Glutamatergic neuron (in vitro differentiated cells): ENCODE measurements around the gene GSK3A. TPM values are rescaled to one million over a fixed set of nuclear protein-coding genes. Genes with fewer than 3 reads are reported as not detected.

ENCODE experiments used
- DNase-seq: peaks from one replicate; pipeline ENCODE4 v3.0.0; 2022
- H3K27ac Mint-ChIP-seq: one replicate; pipeline ENCODE4 v1.8.0; 2020; ENCODE audit warnings: mild to moderate bottlenecking, mixed read lengths, inconsistent platforms; ENCODE audit not compliant: unreplicated experiment
- H3K27me3 Mint-ChIP-seq: one replicate; pipeline ENCODE4 v1.8.0; 2020; ENCODE audit warnings: mild to moderate bottlenecking, moderate library complexity, mixed read lengths, inconsistent platforms; ENCODE audit not compliant: unreplicated experiment
- H3K36me3 Mint-ChIP-seq: one replicate; pipeline ENCODE4 v1.8.0; 2020; ENCODE audit warnings: mild to moderate bottlenecking, mixed read lengths, inconsistent platforms; ENCODE audit not compliant: unreplicated experiment
- H3K4me1 Mint-ChIP-seq: one replicate; pipeline ENCODE4 v1.8.0; 2020; ENCODE audit warnings: mild to moderate bottlenecking, low read depth, mixed read lengths, inconsistent platforms; ENCODE audit not compliant: unreplicated experiment
- H3K4me3 Mint-ChIP-seq: one replicate; pipeline ENCODE4 v1.8.0; 2020; ENCODE audit warnings: mild to moderate bottlenecking, mixed read lengths, inconsistent platforms; ENCODE audit not compliant: unreplicated experiment
- H3K9me3 Mint-ChIP-seq: one replicate; pipeline ENCODE4 v1.8.0; 2020; ENCODE audit warnings: mild to moderate bottlenecking, moderate library complexity, mixed read lengths, inconsistent platforms; ENCODE audit not compliant: unreplicated experiment
- total RNA-seq: library from RNA; stranded (reverse); fragmentation: NEBNext Ultra II Directional; extraction: Animal tissue kit (Norgen Biotek cat#: 25700); gene quantifications from one replicate; pipeline ENCODE4 v1.2.1, GENCODE V29; 2021; ENCODE audit not compliant: unreplicated experiment
- TF ChIP-seq, protein P1 (sequence below): fragments of 200-600 bp; sonication (generic); IDR thresholded peaks from one replicate; pipeline ENCODE4 v1.5.0; 2021; ENCODE audit not compliant: partially characterized antibody, unreplicated experiment

The GSK3A gene
- total RNA-seq, 1 donor from 2014 or later: 83.2 TPM

DNA sequence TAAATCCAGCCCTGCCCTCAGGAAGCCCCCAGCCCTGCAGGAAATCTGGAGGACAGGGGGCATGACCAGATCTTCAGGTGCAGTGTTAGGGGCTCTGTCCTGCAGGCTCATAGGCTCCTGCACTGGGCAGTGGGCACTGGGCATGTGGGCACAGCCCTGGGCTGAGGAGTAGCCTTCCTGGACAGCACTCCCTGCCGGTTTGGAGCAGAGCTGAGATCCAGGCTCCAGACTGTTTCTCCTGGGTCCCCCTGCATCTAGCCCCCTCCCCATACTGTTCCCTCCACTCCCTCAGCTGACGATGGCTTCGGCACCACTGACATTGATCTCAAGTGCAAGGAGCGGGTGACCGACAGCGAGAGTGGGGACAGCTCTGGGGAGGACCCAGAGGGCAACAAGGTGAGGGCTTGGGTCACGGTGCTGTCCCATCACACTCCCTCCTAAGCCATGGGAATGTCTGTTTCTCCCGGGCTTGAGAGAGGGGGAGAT lies 47.2 kb upstream of the GSK3A start:
- H3K27me3 Mint-ChIP-seq: peaks cover 11% of the 10 kb centered on the region

GRCh38 chr19:42288881-42289555 lies 46.6 kb upstream of the GSK3A start:
- DNase-seq: no peak
- peaks cover 11% of the 10 kb centered on the region for H3K4me1 Mint-ChIP-seq
- peaks cover 11% of the 10 kb centered on the region for H3K27me3 Mint-ChIP-seq
- H3K4me3 Mint-ChIP-seq: no peak overlapping the region
- TF ChIP-seq, protein P1, sequence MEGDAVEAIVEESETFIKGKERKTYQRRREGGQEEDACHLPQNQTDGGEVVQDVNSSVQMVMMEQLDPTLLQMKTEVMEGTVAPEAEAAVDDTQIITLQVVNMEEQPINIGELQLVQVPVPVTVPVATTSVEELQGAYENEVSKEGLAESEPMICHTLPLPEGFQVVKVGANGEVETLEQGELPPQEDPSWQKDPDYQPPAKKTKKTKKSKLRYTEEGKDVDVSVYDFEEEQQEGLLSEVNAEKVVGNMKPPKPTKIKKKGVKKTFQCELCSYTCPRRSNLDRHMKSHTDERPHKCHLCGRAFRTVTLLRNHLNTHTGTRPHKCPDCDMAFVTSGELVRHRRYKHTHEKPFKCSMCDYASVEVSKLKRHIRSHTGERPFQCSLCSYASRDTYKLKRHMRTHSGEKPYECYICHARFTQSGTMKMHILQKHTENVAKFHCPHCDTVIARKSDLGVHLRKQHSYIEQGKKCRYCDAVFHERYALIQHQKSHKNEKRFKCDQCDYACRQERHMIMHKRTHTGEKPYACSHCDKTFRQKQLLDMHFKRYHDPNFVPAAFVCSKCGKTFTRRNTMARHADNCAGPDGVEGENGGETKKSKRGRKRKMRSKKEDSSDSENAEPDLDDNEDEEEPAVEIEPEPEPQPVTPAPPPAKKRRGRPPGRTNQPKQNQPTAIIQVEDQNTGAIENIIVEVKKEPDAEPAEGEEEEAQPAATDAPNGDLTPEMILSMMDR: peak; percentile 10
- H3K36me3 Mint-ChIP-seq: peaks cover 4% of the 10 kb centered on the region
- H3K9me3 Mint-ChIP-seq: peaks cover 12% of the 10 kb centered on the region
- no peak overlapping the region for H3K27ac Mint-ChIP-seq

More for the DNA sequence above, 47.2 kb upstream of the GSK3A start:
- Mint-ChIP-seq H3K4me1 (peaks cover 11% of the 10 kb centered on the region), H3K9me3 (peaks cover 12% of the 10 kb centered on the region), H3K4me3 (no peak overlapping the region), H3K27ac (no peak overlapping the region), H3K36me3 (peaks cover 4% of the 10 kb centered on the region)
- TF ChIP-seq, protein P1: no peak
- DNase-seq: no peak

DNA sequence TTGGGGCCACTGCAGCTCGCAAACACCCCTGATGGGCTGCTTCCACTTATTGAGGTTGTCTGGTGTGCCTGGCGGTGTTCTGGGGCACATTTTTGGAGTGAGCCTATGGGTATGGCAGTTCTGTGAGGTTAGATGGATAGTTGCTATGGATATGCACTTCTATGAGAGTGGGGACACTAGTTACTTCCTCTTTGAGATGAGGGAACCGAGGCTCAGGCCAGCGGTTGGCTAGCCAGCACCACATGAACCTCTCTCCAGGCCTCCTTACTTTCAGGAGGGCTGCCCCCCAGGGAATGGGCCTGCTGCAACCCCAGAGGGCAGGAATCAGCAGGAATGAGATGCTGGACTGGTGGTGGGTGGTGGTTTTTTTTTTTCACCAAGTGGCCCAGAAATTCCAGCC lies 46.0 kb upstream of the GSK3A start:
- Mint-ChIP-seq H3K9me3 (peaks cover 12% of the 10 kb centered on the region), H3K4me1 (peaks cover 11% of the 10 kb centered on the region), H3K36me3 (peaks cover 4% of the 10 kb centered on the region), H3K4me3 (no peak overlapping the region), H3K27ac (no peak overlapping the region), H3K27me3 (peaks cover 11% of the 10 kb centered on the region)
- no peak for DNase-seq
- TF ChIP-seq, protein P1: no peak

GRCh38 chr19:42287827-42288107 lies 45.4 kb upstream of the GSK3A start:
- no peak overlapping the region for H3K4me3 Mint-ChIP-seq
- no peak overlapping the region for H3K27ac Mint-ChIP-seq
- H3K27me3 Mint-ChIP-seq: peaks cover 11% of the 10 kb centered on the region
- no peak for DNase-seq
- H3K4me1 Mint-ChIP-seq: peaks cover 9% of the 10 kb centered on the region
- H3K36me3 Mint-ChIP-seq: peaks cover 4% of the 10 kb centered on the region
- TF ChIP-seq, protein P1: no peak
- peaks cover 10% of the 10 kb centered on the region for H3K9me3 Mint-ChIP-seq

GRCh38 chr19:42287017-42287826 lies 44.8 kb upstream of the GSK3A start:
- peaks cover 14% of the 10 kb centered on the region for H3K27me3 Mint-ChIP-seq
- TF ChIP-seq, protein P1: no peak
- no peak overlapping the region for H3K4me3 Mint-ChIP-seq
- peaks cover 4% of the 10 kb centered on the region for H3K36me3 Mint-ChIP-seq
- H3K4me1 Mint-ChIP-seq: peaks cover 13% of the 10 kb centered on the region
- H3K9me3 Mint-ChIP-seq: peaks cover 13% of the 10 kb centered on the region
- no peak for DNase-seq
- H3K27ac Mint-ChIP-seq: no peak overlapping the region
